Upper lobe of left lung (tissue), 4 donors: Measurements from ENCODE around the gene RNF13.

Source experiments
- CTCF ChIP-seq, 6 experiments: fragments of 450-650 bp in 4 of 6; fragments of 200-600 bp in 2 of 6; sonication (generic) in 2 of 6; IDR thresholded peaks; one replicate each; pipeline ENCODE4 v1.5.1; 2016 to 2019; ENCODE audit warnings: antibody characterized with exemption in 6 of 6
- EP300 ChIP-seq, 4 donors: sonication (generic); formaldehyde crosslinking; IDR thresholded peaks; one replicate each; pipeline ENCODE4 v1.5.1; 2017; ENCODE audit warnings: antibody characterized with exemption in 4 of 4, control low read depth in 2 of 4
- POLR2A ChIP-seq, 4 donors: fragments of 450-650 bp; IDR thresholded peaks; one replicate each; pipeline ENCODE4 v1.5.1; 2016 to 2017; ENCODE audit warnings: antibody characterized with exemption in 4 of 4, mild to moderate bottlenecking in 2 of 4
- POLR2AphosphoS5 ChIP-seq, 2 donors: sonication (generic); formaldehyde crosslinking; IDR thresholded peaks; one replicate each; pipeline ENCODE4 v1.5.1; 2017; ENCODE audit warnings: antibody characterized with exemption in 2 of 2

DNA sequence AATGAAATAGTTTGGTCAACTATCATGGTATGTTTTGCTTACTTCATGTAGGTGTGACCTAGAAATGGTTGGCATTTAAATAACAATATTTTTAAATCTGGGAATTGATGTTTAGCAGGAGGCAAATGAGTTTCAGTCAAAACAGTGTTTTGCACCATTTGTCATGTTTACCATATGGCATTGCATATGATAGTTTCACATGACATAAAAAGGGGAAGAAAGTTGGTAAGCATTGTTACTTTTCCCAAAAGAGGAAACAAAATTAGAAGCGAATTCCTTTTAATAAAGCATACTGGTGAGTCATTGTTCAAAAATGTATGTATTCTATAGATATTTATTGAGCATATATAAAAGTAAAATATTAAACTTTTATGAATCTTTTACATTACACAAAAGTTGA, 2.3 kb downstream of the RNF13 start:
- TF ChIP-seq CTCF (IDR thresholded peaks at IDR 0.05) = no peak
- peak in 1 of 2 donors; percentile 18 for TF ChIP-seq POLR2AphosphoS5 (IDR thresholded peaks at IDR 0.05)
- no peak for TF ChIP-seq POLR2A (IDR thresholded peaks at IDR 0.05)
- peak in 1 of 4 donors; percentile 39 for TF ChIP-seq EP300 (IDR thresholded peaks at IDR 0.05)
